ENCODE results near the gene OTUD6A.
A peak's percentile ranks its signal among the peaks of the same experiment; 100 is the strongest.

Gene OTUD6A

GRCh38 chrX:70062076-70062475 lies at the start of gene OTUD6A:
Gene OTUD6A, plus strand, starts transcription at chrX:70062457. Its CDS starts 68 bp downstream, at chrX:70062525.
- DNase-seq: no peak

DNA sequence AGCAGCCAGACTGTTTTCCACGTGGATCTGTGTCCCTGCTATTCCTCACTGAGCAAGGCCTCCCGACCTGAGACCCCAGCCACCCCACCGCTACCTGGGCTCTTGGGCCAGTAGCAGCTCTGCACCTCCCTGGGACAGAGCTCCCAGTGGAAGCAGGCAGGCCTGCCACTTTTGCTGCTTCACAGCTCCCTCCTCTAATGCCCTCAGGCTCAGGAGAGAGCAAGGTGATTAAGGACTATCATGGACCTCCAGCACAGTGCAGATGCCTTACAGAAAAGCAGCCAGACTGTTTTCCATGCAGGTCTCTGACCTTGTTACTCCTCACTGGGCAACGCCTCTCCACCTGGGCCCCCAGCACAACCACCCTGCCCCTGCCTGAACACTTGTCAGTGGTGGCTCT lies 49.5 kb upstream of the OTUD6A start:
- no peak for DNase-seq

- no peak for DNase-seq
These were observed 48.5 kb upstream of the OTUD6A start for GRCh38 chrX:70013466-70014381.

DNA sequence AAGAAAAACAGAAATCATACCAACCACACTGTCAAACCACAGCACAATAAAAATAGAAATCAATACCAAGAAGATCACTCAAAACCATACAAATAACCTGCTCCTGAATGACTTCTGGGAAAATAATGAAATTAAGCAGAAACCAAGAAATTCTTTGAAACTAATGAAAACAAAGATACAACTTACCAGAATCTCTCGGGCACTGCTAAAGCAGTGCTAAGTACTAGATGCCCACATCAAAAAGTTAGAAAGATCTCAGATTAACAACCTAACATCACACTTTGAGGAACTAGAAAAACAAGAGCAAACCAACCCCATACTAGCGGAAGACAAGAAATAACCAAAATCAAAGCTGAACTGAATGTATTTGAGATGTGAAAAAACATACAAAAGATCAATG lies 45.7 kb upstream of the OTUD6A start:
- no peak for DNase-seq

GRCh38 chrX:70022616-70023015 lies 39.6 kb upstream of the OTUD6A start:
- DNase-seq: no peak

DNA sequence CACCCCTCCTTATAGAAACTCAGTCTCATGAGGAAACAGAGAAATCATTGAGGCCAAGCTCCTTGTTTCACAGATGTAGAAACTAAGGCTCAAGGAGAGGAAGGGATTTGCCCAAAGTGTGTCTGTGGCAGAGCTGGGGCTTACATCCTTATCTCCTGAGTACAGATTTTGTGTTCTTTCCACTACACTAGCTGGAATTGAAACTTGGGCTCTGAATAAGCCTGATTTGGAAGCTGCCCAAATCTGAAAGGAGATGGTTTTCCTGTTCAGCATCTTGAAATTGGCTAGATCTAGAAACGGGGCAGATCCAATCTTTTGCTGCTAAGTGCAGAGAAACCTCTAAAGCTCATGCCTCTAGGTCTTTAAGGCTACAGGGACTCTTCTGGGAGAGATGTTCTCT lies 36.8 kb upstream of the OTUD6A start:
- no peak for DNase-seq

- DNase-seq: no peak
These were observed 36.0 kb upstream of the OTUD6A start for GRCh38 chrX:70026112-70026850.

DNA sequence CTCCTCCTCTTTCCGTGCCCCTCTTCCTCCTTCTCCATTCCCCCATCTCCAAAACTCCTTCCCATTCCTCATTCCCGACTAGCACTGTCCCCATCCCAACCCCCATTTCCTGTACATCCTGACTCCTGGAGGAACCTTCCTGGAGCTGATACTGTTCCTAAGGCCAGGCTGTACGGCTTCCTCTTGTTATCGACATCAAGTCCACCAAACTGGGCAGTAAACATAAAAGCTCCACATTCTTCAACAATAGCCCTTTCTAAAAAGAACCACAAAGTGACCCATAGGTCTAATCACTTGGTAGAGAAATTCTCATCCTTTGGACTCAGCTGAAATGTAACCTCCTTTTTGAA lies 35.4 kb upstream of the OTUD6A start:
- no peak for DNase-seq

DNA sequence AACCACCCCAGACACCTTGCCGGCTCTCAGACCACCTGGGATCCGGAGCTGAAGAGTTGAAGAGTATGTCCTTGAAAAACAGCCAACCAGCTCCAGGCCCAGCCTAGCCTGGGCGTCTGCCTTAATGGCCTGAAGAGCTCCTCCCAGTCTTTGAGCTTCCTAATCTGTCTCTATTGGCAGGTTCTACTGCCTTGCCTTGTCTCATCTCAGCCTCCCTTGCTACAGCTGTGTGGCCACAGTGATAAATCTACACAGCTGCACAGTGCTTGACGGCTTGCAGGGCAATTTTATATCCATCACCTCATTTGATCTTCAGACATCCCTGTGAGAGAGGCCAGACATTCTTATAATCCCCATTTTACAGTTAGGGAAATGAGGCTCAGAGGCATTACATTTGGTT lies 32.4 kb upstream of the OTUD6A start:
- DNase-seq: no peak

- DNase-seq: peak in 1 of 2 experiments; percentile 14
These were observed 31.9 kb upstream of the OTUD6A start for GRCh38 chrX:70030301-70030767.

- DNase-seq: no peak
These were observed 29.5 kb upstream of the OTUD6A start for GRCh38 chrX:70032792-70033191.

- peak; percentile 1 to 4 for DNase-seq
These were observed 28.8 kb upstream of the OTUD6A start for GRCh38 chrX:70033348-70034051.

GRCh38 chrX:70034646-70035045 lies 27.6 kb upstream of the OTUD6A start:
- DNase-seq: no peak

GRCh38 chrX:70038515-70038914 lies 23.7 kb upstream of the OTUD6A start:
- DNase-seq: no peak

- DNase-seq: no peak
These were observed 23.3 kb upstream of the OTUD6A start for GRCh38 chrX:70038951-70039350.

GRCh38 chrX:70039758-70040157 lies 22.5 kb upstream of the OTUD6A start:
- no peak for DNase-seq

GRCh38 chrX:70041993-70042392 lies 20.3 kb upstream of the OTUD6A start:
- DNase-seq: no peak

GRCh38 chrX:70042399-70043371 lies 19.6 kb upstream of the OTUD6A start:
- no peak for DNase-seq

DNA sequence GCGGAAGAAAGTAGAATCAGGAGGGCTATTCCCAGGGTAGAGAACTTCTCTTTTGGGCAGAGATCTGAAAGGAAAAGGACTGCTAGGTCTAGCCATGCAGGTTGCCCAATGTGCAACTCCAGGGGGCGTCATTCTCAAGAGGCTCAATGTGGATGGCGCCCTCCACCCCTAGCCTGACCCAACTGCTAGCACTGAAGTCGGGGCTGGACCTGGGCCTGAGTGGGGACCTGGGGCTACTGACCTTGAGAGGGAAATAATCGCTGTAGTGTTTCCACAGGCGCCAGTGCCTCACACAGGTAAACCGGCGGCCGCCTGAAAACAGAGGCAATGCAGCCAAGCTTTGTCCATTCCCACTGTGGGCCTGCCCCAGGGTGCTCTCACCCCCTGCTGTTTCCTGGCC lies 18.6 kb upstream of the OTUD6A start:
- no peak for DNase-seq

DNA sequence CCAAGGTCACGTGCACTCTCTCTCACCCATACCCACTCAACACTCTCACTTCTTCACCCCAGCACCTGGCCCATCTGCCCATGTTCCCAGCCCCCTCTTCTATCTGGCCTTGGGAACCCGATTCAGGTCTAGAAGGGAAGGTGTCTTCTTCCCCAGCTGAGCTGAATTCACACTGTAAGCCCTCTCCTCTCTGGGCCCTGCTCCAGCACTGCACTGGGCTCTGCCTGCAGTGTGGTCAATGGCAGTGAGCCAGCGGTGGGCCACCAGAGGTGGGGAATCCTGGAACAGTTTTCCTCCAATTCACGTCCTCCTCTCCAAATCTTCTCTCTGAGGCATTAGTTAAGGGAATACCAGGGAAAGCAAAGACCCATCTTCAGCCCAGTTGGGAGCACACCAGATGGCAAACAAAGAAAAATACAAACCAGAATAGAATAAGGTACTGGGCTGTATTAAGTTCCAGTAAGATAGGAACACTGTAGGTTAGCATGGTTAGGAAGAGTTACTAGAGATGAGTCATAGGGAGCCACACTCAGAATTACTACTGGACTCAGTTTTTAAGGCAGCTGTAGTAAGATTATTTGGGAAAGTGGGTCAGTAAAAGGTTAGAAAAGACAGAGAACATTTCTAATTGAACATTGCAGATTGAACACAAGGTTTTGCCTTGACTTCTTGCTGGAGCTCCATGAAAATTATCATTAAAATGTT lies 17.6 kb upstream of the OTUD6A start:
- DNase-seq: no peak

- no peak for DNase-seq
These were observed 15.3 kb upstream of the OTUD6A start for GRCh38 chrX:70046978-70047377.

DNA sequence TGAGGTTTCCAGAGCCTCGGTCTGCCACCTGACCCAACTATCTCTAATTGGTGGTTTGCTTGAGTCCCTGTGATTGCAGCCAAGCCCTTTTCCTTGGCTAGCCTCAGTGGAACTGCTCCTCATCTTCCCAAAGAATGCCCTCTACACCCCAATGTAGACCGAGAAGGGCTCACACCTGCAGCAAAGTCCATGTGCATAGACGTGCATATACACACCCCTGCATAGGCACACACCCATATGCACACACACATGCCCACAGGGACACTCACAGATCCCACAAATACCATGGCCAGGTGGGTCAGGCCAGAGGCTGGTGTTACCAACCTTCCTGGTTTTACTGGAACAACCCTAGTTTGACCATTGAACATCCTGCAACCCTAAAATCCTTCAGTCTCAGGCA lies 12.9 kb upstream of the OTUD6A start:
- DNase-seq: no peak

All from stimulated activated CD4-positive, alpha-beta T cell treated with anti-CD3 and anti-CD28 coated beads, Interleukin-4, amount 100 ng/mL, for 4 hours (primary cell).